ENCODE results near the gene TBC1D14. TPM values are rescaled to one million over a fixed set of nuclear protein-coding genes. Genes with fewer than 3 reads are reported as not detected.

The TBC1D14 gene
- total and polyA plus RNA-seq, 2 of the 4 experiments (the other 2 are of a cell fraction), result 31.7 to 40.7 TPM

DNA sequence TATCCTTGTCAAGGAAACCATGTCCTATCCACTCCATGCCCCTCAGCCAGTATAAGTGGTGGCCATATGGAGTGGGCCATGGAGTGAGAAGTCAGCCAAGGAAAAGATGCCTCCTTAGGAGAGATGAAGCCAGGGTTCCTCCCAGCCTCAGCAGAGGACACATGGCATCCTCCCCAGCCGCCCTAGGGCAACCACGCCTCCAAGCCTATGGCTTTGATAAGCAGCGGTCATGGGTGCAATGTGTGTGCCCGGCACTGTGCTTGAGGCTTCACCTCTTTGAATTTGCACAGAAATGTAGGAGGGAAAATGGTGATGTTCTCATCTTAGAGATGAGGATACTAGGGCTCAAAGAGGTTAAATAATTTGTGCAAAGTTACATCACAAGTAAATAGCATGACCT is 34.6 kb upstream of the TBC1D14 start:
- Histone ChIP-seq H2BK5ac (ENCODE audit: low read depth, low read length, poor library complexity, severe bottlenecking) (no peak overlapping the region), H3K18ac (ENCODE audit: low read depth, low read length) (no peak overlapping the region), H2BK120ac (ENCODE audit: low read depth, low read length) (no peak overlapping the region), H2BK15ac (ENCODE audit: low read depth, low read length) (no peak overlapping the region), H3K27ac (ENCODE audit: insufficient read depth, low read length) (no peak overlapping the region), H3K23ac (ENCODE audit: low read depth, low read length) (no peak overlapping the region), H3K27me3 (ENCODE audit: control insufficient read depth, insufficient read depth, low read length) (no peaks in the 10 kb centered on the region), H3K4me2 (ENCODE audit: low read depth, low read length) (no peak overlapping the region), H3K4ac (ENCODE audit: low read depth, low read length) (no peak overlapping the region), H4K91ac (ENCODE audit: insufficient read depth, low read depth, low read length) (no peak overlapping the region), H3K9me3 (ENCODE audit: control insufficient read depth, insufficient read depth, low read length) (no peaks in the 10 kb centered on the region), H2AFZ (replicated peaks; ENCODE audit: low read length, poor library complexity) (no peak overlapping the region), H3K9me1 (ENCODE audit: insufficient read depth, low read length) (no peaks in the 10 kb centered on the region), H3K4me3 (ENCODE audit: insufficient read depth, low read depth, low read length) (no peak overlapping the region), H4K8ac (ENCODE audit: low read depth in 2 of 2, low read length in 2 of 2) (no peak overlapping the region), H2AK9ac (replicated peaks; ENCODE audit: low read depth, low read length, poor library complexity) (no peak overlapping the region), H4K20me1 (ENCODE audit: insufficient read depth, low read length) (peaks cover 11% of the 10 kb centered on the region), H3K14ac (replicated peaks; ENCODE audit: low read depth, low read length) (no peak overlapping the region), H3K79me1 (ENCODE audit: low read depth in 1 of 2, low read length in 2 of 2) (peaks cover 5 to 25% of the 10 kb centered on the region in 2 experiments; a peak in 3 of 4 replicates), H4K5ac (ENCODE audit: low read depth, low read length) (no peak overlapping the region), H3K36me3 (ENCODE audit: control insufficient read depth, insufficient read depth, low read length) (peaks cover 52% of the 10 kb centered on the region), H2BK20ac (ENCODE audit: low read depth, low read length) (no peak overlapping the region), H2AK5ac (ENCODE audit: low read depth, low read length) (no peak overlapping the region), H3K56ac (ENCODE audit: extremely low read depth, insufficient read depth, low read length) (no peak overlapping the region), H3K9ac (ENCODE audit: low read depth, low read length) (no peak overlapping the region), H3K4me1 (ENCODE audit: control insufficient read depth, insufficient read depth, low read length) (peaks cover 4% of the 10 kb centered on the region)
- dilution Hi-C loops (cut with HindIII; ENCODE audit: low sequenced_read_pairs, unreplicated experiment) (no loop called here), intact Hi-C loops (cut with micrococcal nuclease) (loop anchor here (1.0 to 2.0 kb wide), 2 partner anchors 92 to 155 kb away; partner anchors contain the start of gene KIAA0232), in situ Hi-C loops (cut with MboI; ENCODE audit: low sequenced_read_pairs) (loop anchor here (5.0 kb wide), 1 partner anchor 153 kb away; no protein-coding TSS in a partner anchor)
- POLR2A ChIA-PET (ENCODE audit: unreplicated experiment), result no interaction called here
- DNase-seq (no peak), ATAC-seq (ENCODE audit: low read depth) (no peak)
- CTCF ChIA-PET, result interaction anchor here (0.7 to 1.8 kb wide), 4 partner anchors 8 to 155 kb away, joined by 3 to 15 read pairs (median 6); no protein-coding TSS in a partner anchor
- no peak for TF ChIP-seq CHD1 (IDR thresholded peaks at IDR 0.05; ENCODE audit: low read depth, low read length)
- TF ChIP-seq, protein P1, sequence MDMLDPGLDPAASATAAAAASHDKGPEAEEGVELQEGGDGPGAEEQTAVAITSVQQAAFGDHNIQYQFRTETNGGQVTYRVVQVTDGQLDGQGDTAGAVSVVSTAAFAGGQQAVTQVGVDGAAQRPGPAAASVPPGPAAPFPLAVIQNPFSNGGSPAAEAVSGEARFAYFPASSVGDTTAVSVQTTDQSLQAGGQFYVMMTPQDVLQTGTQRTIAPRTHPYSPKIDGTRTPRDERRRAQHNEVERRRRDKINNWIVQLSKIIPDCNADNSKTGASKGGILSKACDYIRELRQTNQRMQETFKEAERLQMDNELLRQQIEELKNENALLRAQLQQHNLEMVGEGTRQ (IDR thresholded peaks at IDR 0.05; ENCODE audit: low read depth, low read length), result no peak
- BruUV-seq (replicated peaks), result no TSS peak
- WGBS, 2 experiments (ENCODE audit: extremely low coverage in 2 of 2, insufficient read length in 1 of 2), result no CpG with 5 or more reads among the region's 4 CpGs
